ENCODE results near the gene INO80E.
"Not testable (repeated sequence)": the region's sequence is repeated elsewhere in the genome, so short reads cannot be mapped to it uniquely, and the experiment has no call there.

INO80E gene, protein sequence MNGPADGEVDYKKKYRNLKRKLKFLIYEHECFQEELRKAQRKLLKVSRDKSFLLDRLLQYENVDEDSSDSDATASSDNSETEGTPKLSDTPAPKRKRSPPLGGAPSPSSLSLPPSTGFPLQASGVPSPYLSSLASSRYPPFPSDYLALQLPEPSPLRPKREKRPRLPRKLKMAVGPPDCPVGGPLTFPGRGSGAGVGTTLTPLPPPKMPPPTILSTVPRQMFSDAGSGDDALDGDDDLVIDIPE

GRCh38 chr16:29995911-29996765 lies at the start of gene INO80E:
Gene INO80E, plus strand, starts transcription at chr16:29996241. Its CDS starts 70 bp downstream, at chr16:29996311.
- H3K4me3 ChIP-seq (ENCODE audit: low read depth, low read length), result peak within 1 kb of the TSS; percentile 83
- TF ChIP-seq, protein P1, sequence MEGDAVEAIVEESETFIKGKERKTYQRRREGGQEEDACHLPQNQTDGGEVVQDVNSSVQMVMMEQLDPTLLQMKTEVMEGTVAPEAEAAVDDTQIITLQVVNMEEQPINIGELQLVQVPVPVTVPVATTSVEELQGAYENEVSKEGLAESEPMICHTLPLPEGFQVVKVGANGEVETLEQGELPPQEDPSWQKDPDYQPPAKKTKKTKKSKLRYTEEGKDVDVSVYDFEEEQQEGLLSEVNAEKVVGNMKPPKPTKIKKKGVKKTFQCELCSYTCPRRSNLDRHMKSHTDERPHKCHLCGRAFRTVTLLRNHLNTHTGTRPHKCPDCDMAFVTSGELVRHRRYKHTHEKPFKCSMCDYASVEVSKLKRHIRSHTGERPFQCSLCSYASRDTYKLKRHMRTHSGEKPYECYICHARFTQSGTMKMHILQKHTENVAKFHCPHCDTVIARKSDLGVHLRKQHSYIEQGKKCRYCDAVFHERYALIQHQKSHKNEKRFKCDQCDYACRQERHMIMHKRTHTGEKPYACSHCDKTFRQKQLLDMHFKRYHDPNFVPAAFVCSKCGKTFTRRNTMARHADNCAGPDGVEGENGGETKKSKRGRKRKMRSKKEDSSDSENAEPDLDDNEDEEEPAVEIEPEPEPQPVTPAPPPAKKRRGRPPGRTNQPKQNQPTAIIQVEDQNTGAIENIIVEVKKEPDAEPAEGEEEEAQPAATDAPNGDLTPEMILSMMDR (IDR thresholded peaks at IDR 0.05; ENCODE audit: insufficient read depth, low read depth, low read length, missing control alignments), result no peak
- DNase-seq (ENCODE audit: low read depth), result peak; percentile 99

DNA sequence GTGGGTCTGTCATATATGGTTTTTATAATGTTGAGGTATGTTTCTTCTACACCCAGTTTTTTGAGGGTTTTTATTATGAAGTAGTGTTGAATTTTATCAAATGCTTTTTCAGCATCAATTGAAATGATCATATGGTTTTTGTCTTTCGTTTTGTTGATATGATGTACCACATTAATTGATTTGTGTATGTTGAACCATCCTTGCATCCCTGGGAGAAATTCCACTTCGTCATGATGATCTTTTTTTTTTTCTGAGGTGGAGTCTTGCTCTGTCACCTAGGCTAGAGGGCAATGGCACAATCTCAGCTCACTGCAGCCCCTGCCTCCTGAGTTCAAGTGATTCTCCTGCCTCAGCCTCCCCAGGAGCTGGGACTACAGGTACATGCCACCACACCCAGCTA lies 48.1 kb upstream of the INO80E start:
- H3K4me3 ChIP-seq (ENCODE audit: low read depth, low read length), result no peak overlapping the region
- TF ChIP-seq, protein P1 (IDR thresholded peaks at IDR 0.05; ENCODE audit: insufficient read depth, low read depth, low read length, missing control alignments), result no peak
- DNase-seq (ENCODE audit: low read depth), result no peak

DNA sequence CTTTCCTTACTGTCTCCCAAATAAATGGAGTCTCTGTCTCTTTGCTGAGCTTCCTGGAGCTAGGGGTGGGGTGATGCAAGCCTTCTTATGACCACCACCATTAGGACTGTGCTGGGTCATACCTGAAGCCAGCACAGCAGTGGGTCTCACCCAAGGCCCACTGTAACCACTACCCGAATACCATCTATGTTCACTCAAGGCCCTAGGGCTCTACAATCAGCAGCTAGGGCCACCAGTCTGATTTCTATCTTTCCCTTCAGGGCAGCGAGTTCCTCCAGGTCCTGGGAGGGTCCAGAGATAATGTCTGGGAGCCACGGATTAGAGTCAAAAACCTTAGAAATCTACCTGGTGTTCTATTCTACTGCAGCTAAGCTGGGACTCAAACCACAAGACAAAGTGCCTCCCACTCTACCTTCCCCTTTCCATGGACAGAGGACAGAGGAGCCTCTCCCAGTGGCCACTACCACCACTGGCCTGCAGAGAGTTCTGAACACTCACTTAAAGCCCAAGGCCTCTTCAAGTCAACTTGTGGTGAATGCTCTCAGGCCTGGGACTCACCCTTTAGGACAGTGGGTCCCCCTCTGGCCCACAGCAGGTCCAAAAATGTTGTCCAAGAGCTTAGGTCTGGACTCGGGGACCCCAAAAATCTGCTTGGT lies 45.1 kb upstream of the INO80E start:
- TF ChIP-seq, protein P1 (IDR thresholded peaks at IDR 0.05; ENCODE audit: insufficient read depth, low read depth, low read length, missing control alignments), result no peak
- no peak for DNase-seq (ENCODE audit: low read depth)
- no peak overlapping the region for H3K4me3 ChIP-seq (ENCODE audit: low read depth, low read length)

DNA sequence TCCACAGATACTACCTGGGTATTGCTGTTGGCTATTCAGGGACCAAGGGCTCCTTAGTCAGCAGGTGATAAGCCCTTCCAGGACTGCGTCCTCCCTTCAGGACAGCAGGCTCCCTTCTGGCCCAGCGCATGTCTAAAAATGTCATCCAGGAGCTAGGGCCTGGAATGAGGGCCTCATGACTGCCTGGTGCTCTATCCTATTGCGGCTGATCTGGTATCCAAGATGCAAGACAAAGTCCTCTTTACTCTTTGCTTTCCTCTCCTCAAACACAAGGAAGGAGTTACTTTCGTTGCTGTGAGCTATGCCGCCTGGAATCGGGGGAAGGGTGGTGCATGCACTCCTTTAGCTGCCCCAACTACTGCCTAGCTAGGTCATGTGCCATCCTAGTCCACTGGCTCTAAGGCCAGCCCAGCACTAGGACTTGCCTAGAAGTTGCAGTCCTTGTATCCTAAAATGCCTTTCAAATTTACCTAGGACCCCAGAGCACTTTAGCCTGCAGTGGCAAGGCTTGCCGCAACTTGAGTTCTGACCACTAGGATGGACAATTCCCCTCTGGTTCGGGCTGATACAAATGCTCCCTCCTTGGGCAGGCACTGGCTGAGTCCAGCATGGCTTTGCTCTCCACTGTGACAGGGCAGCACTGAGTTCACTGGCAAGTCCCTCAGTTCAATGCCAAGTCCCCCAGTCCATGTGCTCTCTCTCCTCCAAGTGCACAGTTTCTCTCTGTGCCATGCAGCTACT lies 44.2 kb upstream of the INO80E start:
- H3K4me3 ChIP-seq (ENCODE audit: low read depth, low read length), result no peak overlapping the region
- TF ChIP-seq, protein P1 (IDR thresholded peaks at IDR 0.05; ENCODE audit: insufficient read depth, low read depth, low read length, missing control alignments), result no peak
- no peak for DNase-seq (ENCODE audit: low read depth)

DNA sequence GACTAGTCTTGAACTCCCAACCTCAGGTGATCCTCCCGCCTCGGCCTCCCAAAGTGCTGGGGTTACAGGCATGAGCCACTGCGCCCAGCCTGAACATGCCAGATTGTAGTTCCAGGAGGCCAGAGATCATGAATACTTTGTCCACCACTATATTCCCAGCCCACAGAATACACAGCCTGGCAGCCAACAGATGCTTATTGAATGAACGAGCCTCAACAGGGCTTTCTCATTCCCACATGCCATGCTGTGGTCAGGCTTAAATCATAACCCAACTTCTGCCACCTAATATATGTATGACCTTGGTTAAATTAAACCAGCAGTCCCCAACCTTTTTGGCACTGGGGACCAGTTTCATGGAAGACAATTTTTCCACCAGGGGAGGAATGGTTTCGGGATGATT lies 37.3 kb upstream of the INO80E start:
- no peak for DNase-seq (ENCODE audit: low read depth)
- no peak overlapping the region for H3K4me3 ChIP-seq (ENCODE audit: low read depth, low read length)
- TF ChIP-seq, protein P1 (IDR thresholded peaks at IDR 0.05; ENCODE audit: insufficient read depth, low read depth, low read length, missing control alignments), result no peak

DNA sequence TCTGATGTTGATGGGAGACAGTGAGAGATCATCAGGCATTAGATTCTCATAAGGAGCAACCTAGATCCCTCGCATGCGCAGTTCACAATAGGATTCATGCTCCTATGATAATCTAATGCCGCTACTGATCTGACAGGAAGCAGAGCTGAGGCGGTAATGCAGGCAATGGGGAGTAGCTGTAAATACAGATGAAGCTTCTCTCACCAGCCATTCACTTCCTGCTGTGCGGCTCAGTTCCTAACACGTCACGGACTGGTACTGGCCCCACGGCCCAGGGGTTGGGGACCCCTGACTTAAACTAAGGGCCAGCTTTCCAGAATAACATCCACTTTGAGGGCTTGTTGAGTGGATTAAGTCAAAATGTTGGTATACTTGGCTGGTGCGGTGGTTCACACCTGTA lies 36.7 kb upstream of the INO80E start:
- TF ChIP-seq, protein P1 (IDR thresholded peaks at IDR 0.05; ENCODE audit: insufficient read depth, low read depth, low read length, missing control alignments), result no peak
- H3K4me3 ChIP-seq (ENCODE audit: low read depth, low read length), result no peak overlapping the region
- no peak for DNase-seq (ENCODE audit: low read depth)

GRCh38 chr16:29959821-29960220 lies 36.2 kb upstream of the INO80E start:
- H3K4me3 ChIP-seq (ENCODE audit: low read depth, low read length), result not testable (repeated sequence)

More at GRCh38 chr16:29959821-29960220, 36.2 kb upstream of the INO80E start:
- not testable (repeated sequence) for DNase-seq (ENCODE audit: low read depth)

Data from GM12865 (cell line).